ENCODE data around the gene SLC37A4. TPM values are rescaled to one million over a fixed set of nuclear protein-coding genes. Genes with fewer than 3 reads are reported as not detected.

Gene SLC37A4
- total and polyA plus RNA-seq, 2 of the 13 experiments (the other 11 are each of a cell fraction or from before 2014, with no cell fraction given) = 43.0 to 56.1 TPM

DNA sequence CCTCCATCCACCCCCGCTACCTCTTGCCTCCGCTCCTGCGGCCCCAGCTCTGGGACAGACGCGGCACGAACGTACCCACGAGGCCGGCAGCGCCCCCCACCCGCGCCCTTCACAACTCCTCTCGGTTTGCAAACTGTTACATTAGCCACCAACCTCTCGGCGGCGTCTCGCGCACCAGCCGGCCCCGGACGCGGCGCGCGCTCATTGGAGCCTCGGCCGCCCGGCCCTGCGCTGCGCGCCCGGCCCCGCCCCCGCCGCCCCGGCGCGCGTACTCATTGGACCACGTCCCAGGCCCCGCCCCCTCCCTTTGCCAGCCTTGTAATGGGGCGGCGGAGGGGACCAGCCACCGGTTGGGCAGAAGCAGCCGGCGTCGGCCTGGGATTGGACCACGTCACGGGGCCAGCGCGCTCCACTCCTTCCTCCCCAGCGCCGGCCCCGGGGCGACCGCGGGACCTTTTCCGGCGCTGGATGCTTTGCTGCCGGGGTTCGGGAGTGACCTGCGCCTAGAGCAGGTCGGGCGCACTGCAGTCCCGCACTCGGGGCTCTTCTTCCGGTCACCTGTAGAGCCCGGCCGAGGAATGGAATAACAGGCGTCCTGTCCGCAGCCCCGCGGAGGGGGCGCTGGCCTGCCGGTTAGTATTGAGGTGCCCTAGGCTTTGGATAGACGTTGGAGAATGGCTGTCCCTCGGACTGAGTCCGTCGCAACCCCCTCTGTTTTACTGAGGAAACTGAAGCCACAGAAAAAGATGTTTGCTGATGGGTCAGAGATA lies 26.5 kb upstream of the SLC37A4 start, which contains the start of gene HYOU1 (continued):
- TF ChIP-seq, protein P1, sequence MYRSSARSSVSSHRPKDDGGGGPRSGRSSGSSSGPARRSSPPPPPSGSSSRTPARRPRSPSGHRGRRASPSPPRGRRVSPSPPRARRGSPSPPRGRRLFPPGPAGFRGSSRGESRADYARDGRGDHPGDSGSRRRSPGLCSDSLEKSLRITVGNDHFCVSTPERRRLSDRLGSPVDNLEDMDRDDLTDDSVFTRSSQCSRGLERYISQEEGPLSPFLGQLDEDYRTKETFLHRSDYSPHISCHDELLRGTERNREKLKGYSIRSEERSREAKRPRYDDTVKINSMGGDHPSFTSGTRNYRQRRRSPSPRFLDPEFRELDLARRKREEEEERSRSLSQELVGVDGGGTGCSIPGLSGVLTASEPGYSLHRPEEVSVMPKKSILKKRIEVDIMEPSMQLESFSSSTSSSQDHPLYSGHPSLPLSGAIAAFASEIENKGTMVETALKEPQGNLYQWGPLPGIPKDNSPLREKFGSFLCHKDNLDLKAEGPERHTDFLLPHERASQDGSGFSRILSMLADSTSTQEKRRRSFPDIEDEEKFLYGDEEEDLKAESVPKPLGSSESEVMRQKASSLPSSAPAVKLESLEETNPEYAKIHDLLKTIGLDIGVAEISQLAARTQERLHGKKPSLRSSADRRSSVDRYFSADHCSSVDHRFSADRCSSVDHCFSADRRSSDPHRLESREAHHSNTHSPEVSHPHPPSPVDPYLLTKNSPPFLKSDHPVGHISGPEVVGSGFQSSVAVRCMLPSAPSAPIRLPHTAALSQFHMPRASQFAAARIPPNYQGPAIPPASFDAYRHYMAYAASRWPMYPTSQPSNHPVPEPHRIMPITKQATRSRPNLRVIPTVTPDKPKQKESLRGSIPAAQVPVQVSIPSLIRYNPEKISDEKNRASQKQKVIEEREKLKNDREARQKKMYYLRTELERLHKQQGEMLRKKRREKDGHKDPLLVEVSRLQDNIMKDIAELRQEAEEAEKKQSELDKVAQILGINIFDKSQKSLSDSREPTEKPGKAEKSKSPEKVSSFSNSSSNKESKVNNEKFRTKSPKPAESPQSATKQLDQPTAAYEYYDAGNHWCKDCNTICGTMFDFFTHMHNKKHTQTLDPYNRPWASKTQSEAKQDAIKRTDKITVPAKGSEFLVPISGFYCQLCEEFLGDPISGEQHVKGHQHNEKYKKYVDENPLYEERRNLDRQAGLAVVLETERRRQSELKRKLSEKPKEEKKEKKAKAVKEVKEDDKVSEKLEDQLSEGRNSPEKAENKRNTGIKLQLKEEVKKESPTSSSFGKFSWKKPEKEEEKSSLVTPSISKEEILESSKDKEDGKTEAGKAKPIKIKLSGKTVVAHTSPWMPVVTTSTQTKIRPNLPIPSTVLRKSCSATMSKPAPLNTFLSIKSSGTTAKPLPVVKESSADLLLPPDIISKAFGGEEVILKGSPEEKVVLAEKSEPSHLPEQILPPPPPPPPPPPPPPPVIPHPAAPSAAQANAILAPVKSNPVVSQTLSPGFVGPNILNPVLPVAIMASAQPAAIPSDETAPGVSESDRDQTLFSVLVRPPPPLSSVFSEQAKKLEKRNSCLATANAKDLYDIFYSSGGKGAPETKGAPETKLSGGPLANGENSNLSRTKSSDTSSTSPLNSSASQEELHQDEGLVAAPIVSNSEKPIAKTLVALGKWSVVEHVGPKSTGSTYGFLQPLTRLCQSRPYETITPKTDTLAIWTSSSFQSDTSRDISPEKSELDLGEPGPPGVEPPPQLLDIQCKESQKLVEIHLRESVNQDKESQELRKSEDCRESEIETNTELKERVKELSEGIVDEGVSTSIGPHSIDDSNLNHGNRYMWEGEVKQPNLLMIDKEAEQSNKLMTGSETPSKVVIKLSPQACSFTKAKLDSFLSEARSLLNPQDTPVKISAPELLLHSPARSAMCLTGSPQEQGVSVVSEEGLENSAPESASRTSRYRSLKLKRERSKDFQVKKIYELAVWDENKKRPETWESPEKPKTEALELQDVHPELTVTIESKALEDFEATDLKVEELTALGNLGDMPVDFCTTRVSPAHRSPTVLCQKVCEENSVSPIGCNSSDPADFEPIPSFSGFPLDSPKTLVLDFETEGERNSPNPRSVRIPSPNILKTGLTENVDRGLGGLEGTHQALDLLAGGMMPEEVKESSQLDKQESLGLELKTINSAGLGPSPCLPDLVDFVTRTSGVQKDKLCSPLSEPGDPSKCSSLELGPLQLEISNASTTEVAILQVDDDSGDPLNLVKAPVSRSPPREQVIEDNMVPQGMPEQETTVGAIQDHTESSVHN (CRISPR knock-in tag; IDR thresholded peaks at IDR 0.05) = no peak
- no peak for TF ChIP-seq PRPF4 (IDR thresholded peaks at IDR 0.05; ENCODE audit: low read depth, low read length, poor library complexity, severe bottlenecking)
- TF ChIP-seq CHD2 (IDR thresholded peaks at IDR 0.05; ENCODE audit: low read depth, low read length) = peak; percentile 49; the same call in 1 of the 2 replicates
- no peak for TF ChIP-seq ZNF782 (CRISPR knock-in tag; IDR thresholded peaks at IDR 0.05; ENCODE audit: borderline replicate concordance)
- TF ChIP-seq IKZF1 (IDR thresholded peaks at IDR 0.05) = no peak
- no peak for TF ChIP-seq ATM (IDR thresholded peaks at IDR 0.05; ENCODE audit: borderline replicate concordance)
- no peak for TF ChIP-seq CC2D1A (CRISPR knock-in tag; IDR thresholded peaks at IDR 0.05)
- TF ChIP-seq GLI4 (CRISPR knock-in tag; IDR thresholded peaks at IDR 0.05; ENCODE audit: borderline replicate concordance) = no peak
- TF ChIP-seq, protein P2, sequence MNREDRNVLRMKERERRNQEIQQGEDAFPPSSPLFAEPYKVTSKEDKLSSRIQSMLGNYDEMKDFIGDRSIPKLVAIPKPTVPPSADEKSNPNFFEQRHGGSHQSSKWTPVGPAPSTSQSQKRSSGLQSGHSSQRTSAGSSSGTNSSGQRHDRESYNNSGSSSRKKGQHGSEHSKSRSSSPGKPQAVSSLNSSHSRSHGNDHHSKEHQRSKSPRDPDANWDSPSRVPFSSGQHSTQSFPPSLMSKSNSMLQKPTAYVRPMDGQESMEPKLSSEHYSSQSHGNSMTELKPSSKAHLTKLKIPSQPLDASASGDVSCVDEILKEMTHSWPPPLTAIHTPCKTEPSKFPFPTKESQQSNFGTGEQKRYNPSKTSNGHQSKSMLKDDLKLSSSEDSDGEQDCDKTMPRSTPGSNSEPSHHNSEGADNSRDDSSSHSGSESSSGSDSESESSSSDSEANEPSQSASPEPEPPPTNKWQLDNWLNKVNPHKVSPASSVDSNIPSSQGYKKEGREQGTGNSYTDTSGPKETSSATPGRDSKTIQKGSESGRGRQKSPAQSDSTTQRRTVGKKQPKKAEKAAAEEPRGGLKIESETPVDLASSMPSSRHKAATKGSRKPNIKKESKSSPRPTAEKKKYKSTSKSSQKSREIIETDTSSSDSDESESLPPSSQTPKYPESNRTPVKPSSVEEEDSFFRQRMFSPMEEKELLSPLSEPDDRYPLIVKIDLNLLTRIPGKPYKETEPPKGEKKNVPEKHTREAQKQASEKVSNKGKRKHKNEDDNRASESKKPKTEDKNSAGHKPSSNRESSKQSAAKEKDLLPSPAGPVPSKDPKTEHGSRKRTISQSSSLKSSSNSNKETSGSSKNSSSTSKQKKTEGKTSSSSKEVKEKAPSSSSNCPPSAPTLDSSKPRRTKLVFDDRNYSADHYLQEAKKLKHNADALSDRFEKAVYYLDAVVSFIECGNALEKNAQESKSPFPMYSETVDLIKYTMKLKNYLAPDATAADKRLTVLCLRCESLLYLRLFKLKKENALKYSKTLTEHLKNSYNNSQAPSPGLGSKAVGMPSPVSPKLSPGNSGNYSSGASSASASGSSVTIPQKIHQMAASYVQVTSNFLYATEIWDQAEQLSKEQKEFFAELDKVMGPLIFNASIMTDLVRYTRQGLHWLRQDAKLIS (CRISPR knock-in tag; IDR thresholded peaks at IDR 0.05) = no peak
- no peak for TF ChIP-seq SNRNP70 (IDR thresholded peaks at IDR 0.05; ENCODE audit: low read depth, low read length)
- no peak for TF ChIP-seq TEAD3 (CRISPR knock-in tag; optimal IDR thresholded peaks at IDR 0.05; ENCODE audit: borderline replicate concordance)
- peak; percentile 72 to 75 for TF ChIP-seq POLR2A (IDR thresholded peaks at IDR 0.05; ENCODE audit: insufficient read depth in 1 of 2, low read depth in 2 of 2, low read length in 2 of 2)
- TF ChIP-seq ZSCAN29 (CRISPR knock-in tag; conservative IDR thresholded peaks at IDR 0.05) = peak; percentile 53; the same call in 1 of the 2 replicates
- TF ChIP-seq ZNF678 (CRISPR knock-in tag; IDR thresholded peaks at IDR 0.05) = no peak
- TF ChIP-seq, protein P3, sequence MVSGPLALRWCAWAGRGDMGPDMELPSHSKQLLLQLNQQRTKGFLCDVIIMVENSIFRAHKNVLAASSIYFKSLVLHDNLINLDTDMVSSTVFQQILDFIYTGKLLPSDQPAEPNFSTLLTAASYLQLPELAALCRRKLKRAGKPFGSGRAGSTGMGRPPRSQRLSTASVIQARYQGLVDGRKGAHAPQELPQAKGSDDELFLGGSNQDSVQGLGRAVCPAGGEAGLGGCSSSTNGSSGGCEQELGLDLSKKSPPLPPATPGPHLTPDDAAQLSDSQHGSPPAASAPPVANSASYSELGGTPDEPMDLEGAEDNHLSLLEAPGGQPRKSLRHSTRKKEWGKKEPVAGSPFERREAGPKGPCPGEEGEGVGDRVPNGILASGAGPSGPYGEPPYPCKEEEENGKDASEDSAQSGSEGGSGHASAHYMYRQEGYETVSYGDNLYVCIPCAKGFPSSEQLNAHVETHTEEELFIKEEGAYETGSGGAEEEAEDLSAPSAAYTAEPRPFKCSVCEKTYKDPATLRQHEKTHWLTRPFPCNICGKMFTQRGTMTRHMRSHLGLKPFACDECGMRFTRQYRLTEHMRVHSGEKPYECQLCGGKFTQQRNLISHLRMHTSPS (CRISPR knock-in tag; IDR thresholded peaks at IDR 0.05; ENCODE audit: low read depth) = no peak; the same call in 1 of the 2 replicates
- no peak for TF ChIP-seq RFXANK (CRISPR knock-in tag; IDR thresholded peaks at IDR 0.05)

All from HepG2 (cell line).